Thyroid gland (tissue), 4 donors: ENCODE measurements around the gene PARD3B.

Source experiments
- POLR2A ChIP-seq, 2 donors: fragments of 450-650 bp; IDR thresholded peaks; one replicate each; pipeline ENCODE4 v1.6.1; 2017; ENCODE audit warnings: antibody characterized with exemption in 2 of 2, mild to moderate bottlenecking in 2 of 2, moderate library complexity in 1 of 2
- TF ChIP-seq, protein P1 (sequence below), 6 experiments: fragments of 200-600 bp in 3 of 6; fragments of 450-650 bp in 3 of 6; sonication (generic) in 3 of 6; IDR thresholded peaks; one replicate each; pipeline ENCODE4 v1.5.1; 2016 to 2019; ENCODE audit warnings: antibody characterized with exemption in 6 of 6, mild to moderate bottlenecking in 2 of 6, inconsistent platforms in 1 of 6, moderate library complexity in 1 of 6

DNA sequence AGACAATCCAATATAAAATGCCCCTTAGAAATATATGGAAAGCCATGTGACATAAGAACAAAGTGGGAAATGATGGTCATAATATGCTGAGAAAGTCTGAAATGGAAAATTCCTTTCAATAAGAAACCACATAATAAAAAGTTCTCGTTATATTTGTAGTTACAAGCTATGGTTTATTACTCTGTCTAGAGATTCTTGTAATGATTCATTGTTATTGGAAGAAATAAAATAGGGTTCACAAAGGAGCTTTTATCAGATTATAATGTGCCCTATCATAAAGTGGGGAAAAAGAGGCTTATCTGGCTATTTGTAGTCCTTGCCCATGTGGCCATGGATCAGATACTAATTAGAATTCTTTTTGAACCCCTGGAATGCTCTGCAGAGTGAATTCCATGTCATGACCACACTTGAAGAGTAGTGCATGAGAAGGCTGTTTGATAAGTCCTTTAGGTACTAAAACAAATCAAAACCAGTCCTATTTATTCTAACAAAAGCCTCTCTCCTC is 716.3 kb downstream of the PARD3B start:
- TF ChIP-seq, protein P1, sequence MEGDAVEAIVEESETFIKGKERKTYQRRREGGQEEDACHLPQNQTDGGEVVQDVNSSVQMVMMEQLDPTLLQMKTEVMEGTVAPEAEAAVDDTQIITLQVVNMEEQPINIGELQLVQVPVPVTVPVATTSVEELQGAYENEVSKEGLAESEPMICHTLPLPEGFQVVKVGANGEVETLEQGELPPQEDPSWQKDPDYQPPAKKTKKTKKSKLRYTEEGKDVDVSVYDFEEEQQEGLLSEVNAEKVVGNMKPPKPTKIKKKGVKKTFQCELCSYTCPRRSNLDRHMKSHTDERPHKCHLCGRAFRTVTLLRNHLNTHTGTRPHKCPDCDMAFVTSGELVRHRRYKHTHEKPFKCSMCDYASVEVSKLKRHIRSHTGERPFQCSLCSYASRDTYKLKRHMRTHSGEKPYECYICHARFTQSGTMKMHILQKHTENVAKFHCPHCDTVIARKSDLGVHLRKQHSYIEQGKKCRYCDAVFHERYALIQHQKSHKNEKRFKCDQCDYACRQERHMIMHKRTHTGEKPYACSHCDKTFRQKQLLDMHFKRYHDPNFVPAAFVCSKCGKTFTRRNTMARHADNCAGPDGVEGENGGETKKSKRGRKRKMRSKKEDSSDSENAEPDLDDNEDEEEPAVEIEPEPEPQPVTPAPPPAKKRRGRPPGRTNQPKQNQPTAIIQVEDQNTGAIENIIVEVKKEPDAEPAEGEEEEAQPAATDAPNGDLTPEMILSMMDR (IDR thresholded peaks at IDR 0.05), result no peak
- TF ChIP-seq POLR2A (IDR thresholded peaks at IDR 0.05), result no peak
